Endodermal cell (in vitro differentiated cells): Measurements from ENCODE around the gene CCNC. TPM values are rescaled to one million over a fixed set of nuclear protein-coding genes. Genes with fewer than 3 reads are reported as not detected.

Experiments used
- DNase-seq: peaks from one replicate; pipeline ENCODE4 v3.0.0-alpha.2; 2017
- H3K27ac ChIP-seq: 2 replicates; pipeline ENCODE4 v1.5.1; 2013; ENCODE audit warnings: mild to moderate bottlenecking, low read depth, low read length, moderate library complexity
- H3K27me3 ChIP-seq: 2 replicates; pipeline ENCODE4 v1.6.1; 2013; ENCODE audit warnings: mild to moderate bottlenecking, low read length, moderate library complexity; ENCODE audit not compliant: insufficient read depth, control insufficient read depth, poor library complexity, severe bottlenecking
- H3K36me3 ChIP-seq: 2 replicates; pipeline ENCODE4 v1.7.0; 2013; ENCODE audit warnings: mild to moderate bottlenecking, low read length, moderate library complexity; ENCODE audit not compliant: control insufficient read depth, insufficient read depth
- H3K4me1 ChIP-seq: one replicate; pipeline ENCODE4 v1.7.0; 2013; ENCODE audit warnings: low read length; ENCODE audit not compliant: control insufficient read depth, insufficient read depth
- H3K4me3 ChIP-seq: 2 replicates; pipeline ENCODE4 v1.5.1; 2013; ENCODE audit warnings: mild to moderate bottlenecking, low read length, moderate library complexity
- H3K9ac ChIP-seq: 2 replicates; pipeline ENCODE4 v1.6.1; 2013; ENCODE audit warnings: mild to moderate bottlenecking, low read length, moderate library complexity; ENCODE audit not compliant: poor library complexity, severe bottlenecking; ENCODE audit errors: extremely low read depth
- H3K9me3 ChIP-seq: 2 replicates; pipeline ENCODE4 v1.6.1; 2013; ENCODE audit warnings: mild to moderate bottlenecking, low read length, moderate library complexity; ENCODE audit not compliant: control insufficient read depth
- H3K27ac Mint-ChIP-seq: 2 replicates; pipeline ENCODE4 v1.8.0; 2020; ENCODE audit warnings: mixed read lengths
- H3K27me3 Mint-ChIP-seq: 2 replicates; pipeline ENCODE4 v1.8.0; 2021; ENCODE audit warnings: mild to moderate bottlenecking, mixed read lengths; ENCODE audit not compliant: insufficient read depth
- H3K36me3 Mint-ChIP-seq: 2 replicates; pipeline ENCODE4 v1.8.0; 2020; ENCODE audit warnings: low read depth, mixed read lengths
- H3K4me1 Mint-ChIP-seq: 2 replicates; pipeline ENCODE4 v1.8.0; 2020; ENCODE audit warnings: mixed read lengths
- H3K4me3 Mint-ChIP-seq: 2 replicates; pipeline ENCODE4 v1.8.0; 2020; ENCODE audit warnings: mild to moderate bottlenecking, moderate library complexity, mixed read lengths
- H3K9me3 Mint-ChIP-seq: 2 replicates; pipeline ENCODE4 v1.8.0; 2020; ENCODE audit warnings: mild to moderate bottlenecking, mixed read lengths
- CTCF ChIP-seq: fragments of 200-600 bp; sonication (generic); conservative IDR thresholded peaks from 2 replicates; pipeline ENCODE4 v1.5.0; 2021; ENCODE audit warnings: antibody characterized with exemption, mild to moderate bottlenecking
- WGBS, 2 experiments: methylation state at CpG; one replicate each; pipeline versions ENCODE4 v1.1.5 to v1.1.7; 2013; ENCODE audit warnings: missing lambda C conversion rate in 2 of 2, mixed read lengths in 1 of 2; ENCODE audit not compliant: insufficient coverage in 1 of 2, insufficient read length in 1 of 2; 5-methylcytosine and 5-hydroxymethylcytosine counted together
- total RNA-seq, 2 donors: library from RNA; stranded (reverse); fragmentation: NEBNext Ultra II Directional in 1 of 2; extraction: Animal tissue kit (Norgen Biotek cat#: 25700) in 1 of 2; gene quantifications; 2 replicates in 1 of 2; 3 replicates in 1 of 2; pipeline ENCODE4 v1.2.1, GENCODE V29; 2021

The CCNC gene
- total RNA-seq, 2 donors from 2014 or later, result 96.4 to 99.2 TPM

- no peaks in the 10 kb centered on the region for H3K36me3 Mint-ChIP-seq
Observed at GRCh38 chr6:99573980-99574617, 5.6 kb upstream of the CCNC start.

DNA sequence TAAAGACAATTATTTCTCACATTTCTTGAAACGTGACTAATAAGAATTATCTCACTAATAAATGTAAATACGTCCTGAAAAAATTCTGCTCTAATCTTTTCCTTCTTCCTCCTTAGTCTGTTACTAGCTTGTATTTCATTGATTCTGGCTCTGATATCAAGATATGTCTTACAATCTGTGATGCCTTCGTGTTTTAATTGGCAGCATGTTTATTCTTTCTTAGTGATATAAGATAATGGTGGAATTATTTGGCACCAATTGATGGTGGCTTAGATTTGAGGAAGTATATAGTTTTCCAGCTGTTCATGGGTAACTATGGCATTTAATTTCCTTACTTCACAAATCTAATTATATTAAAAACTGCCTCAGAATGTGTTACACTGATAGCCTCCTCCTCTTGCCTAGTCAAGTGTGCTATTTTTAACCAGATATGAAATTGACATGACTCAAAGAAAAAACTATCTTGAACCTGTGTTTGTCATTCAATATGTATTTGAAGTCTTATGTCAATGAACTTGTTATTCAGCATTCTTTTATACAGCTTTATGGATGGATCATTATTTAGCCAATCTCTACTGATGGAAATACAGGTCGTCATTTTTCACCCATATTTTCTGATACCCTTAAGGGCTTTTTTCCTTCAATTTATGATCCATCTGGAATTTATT, 5.3 kb downstream of the CCNC start:
- Mint-ChIP-seq H3K27ac (no peak overlapping the region), H3K4me1 (peaks cover 7% of the 10 kb centered on the region), H3K36me3 (peaks cover 32% of the 10 kb centered on the region), H3K9me3 (no peaks in the 10 kb centered on the region), H3K4me3 (no peak overlapping the region), H3K27me3 (no peaks in the 10 kb centered on the region)
- H3K9me3 ChIP-seq, result no peaks in the 10 kb centered on the region
- WGBS, 2 experiments, result 78 to 83% methylated on average over 2 to 4 of the region's 4 CpGs
- no peak overlapping the region for H3K4me3 ChIP-seq
- no peak overlapping the region for H3K27ac ChIP-seq
- H3K4me1 ChIP-seq, result no peaks in the 10 kb centered on the region
- no peak overlapping the region for H3K9ac ChIP-seq
- H3K36me3 ChIP-seq, result peaks cover 56% of the 10 kb centered on the region
- no peak for DNase-seq
- no peak for TF ChIP-seq CTCF
- H3K27me3 ChIP-seq, result no peaks in the 10 kb centered on the region

More at GRCh38 chr6:99573980-99574617, 5.6 kb upstream of the CCNC start:
- Histone ChIP-seq H3K27ac (no peak overlapping the region), H3K36me3 (no peaks in the 10 kb centered on the region), H3K27me3 (peaks cover 46% of the 10 kb centered on the region), H3K4me3 (no peak overlapping the region), H3K9ac (no peak overlapping the region), H3K4me1 (peaks cover 2% of the 10 kb centered on the region), H3K9me3 (no peaks in the 10 kb centered on the region)
- 83 to 86% methylated on average over 1 of the region's 2 CpGs for WGBS, 2 experiments
- no peak for DNase-seq
- no peak overlapping the region for H3K4me3 Mint-ChIP-seq
- no peak overlapping the region for H3K27ac Mint-ChIP-seq
- no peak for TF ChIP-seq CTCF
- H3K4me1 Mint-ChIP-seq, result no peaks in the 10 kb centered on the region
- peaks cover 54% of the 10 kb centered on the region for H3K27me3 Mint-ChIP-seq
- H3K9me3 Mint-ChIP-seq, result peaks cover 6% of the 10 kb centered on the region

DNA sequence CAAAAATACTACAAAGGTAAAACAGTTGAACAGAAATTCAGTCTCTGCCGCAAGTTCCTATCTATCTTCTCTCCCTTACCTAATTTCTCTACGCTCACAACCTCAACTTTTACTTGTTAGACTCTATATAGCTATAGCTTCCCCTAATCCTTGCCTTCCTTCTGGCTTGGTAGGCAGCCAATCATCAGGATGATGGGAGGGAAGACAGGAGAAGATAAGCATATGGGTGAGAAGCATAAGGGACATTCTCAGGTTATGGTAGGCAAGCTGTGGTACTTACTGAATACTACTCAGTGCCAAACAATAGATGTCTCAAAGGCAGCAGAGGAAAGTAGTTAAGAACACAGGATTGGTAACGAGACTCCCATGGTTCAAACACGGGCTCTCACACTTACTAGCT, 7.8 kb downstream of the CCNC start:
- TF ChIP-seq CTCF, result no peak
- no peaks in the 10 kb centered on the region for H3K27me3 Mint-ChIP-seq
- Histone ChIP-seq H3K4me1 (no peaks in the 10 kb centered on the region), H3K36me3 (peaks cover 81% of the 10 kb centered on the region), H3K27ac (no peak overlapping the region), H3K9ac (no peak overlapping the region), H3K27me3 (no peaks in the 10 kb centered on the region), H3K9me3 (no peaks in the 10 kb centered on the region), H3K4me3 (no peak overlapping the region)
- H3K4me3 Mint-ChIP-seq, result no peak overlapping the region
- no peak for DNase-seq
- peaks cover 54% of the 10 kb centered on the region for H3K36me3 Mint-ChIP-seq
- no peaks in the 10 kb centered on the region for H3K4me1 Mint-ChIP-seq
- H3K9me3 Mint-ChIP-seq, result no peaks in the 10 kb centered on the region
- 87 to 100% methylated on average over 2 to 4 of the region's 4 CpGs for WGBS, 2 experiments
- no peak overlapping the region for H3K27ac Mint-ChIP-seq
